GM21390 (cell line): ENCODE data around the gene RAD54L.

Source experiments
- ATAC-seq: cut with Tn5 transposase; IDR thresholded peaks from one replicate; pipeline ENCODE4 v1.9.1; 2021; ENCODE audit not compliant: unreplicated experiment

Gene RAD54L

GRCh38 chr1:46284597-46285564 is 37.3 kb downstream of the RAD54L start:
- ATAC-seq, result no peak

- ATAC-seq, result no peak
Observed at GRCh38 chr1:46285730-46286477, 38.3 kb downstream of the RAD54L start.

- no peak for ATAC-seq
Observed at GRCh38 chr1:46288485-46289133, 41.0 kb downstream of the RAD54L start.

GRCh38 chr1:46289134-46289494 is 41.6 kb downstream of the RAD54L start:
- ATAC-seq, result no peak

GRCh38 chr1:46289976-46290375 is 42.4 kb downstream of the RAD54L start:
- no peak for ATAC-seq

GRCh38 chr1:46295306-46295705 is 47.7 kb downstream of the RAD54L start:
- ATAC-seq, result no peak

- ATAC-seq, result no peak
Observed at GRCh38 chr1:46298387-46298786, 50.8 kb downstream of the RAD54L start.

- no peak for ATAC-seq
Observed at GRCh38 chr1:46300673-46301405, 53.3 kb downstream of the RAD54L start.

GRCh38 chr1:46301406-46301807 is 53.8 kb downstream of the RAD54L start:
- ATAC-seq, result no peak

- ATAC-seq, result peak; percentile 35
Observed at GRCh38 chr1:46301808-46302640, 54.5 kb downstream of the RAD54L start.

GRCh38 chr1:46302641-46303037 is 55.1 kb downstream of the RAD54L start:
- ATAC-seq, result peak; percentile 6

- peak; percentile 68 for ATAC-seq
Observed at GRCh38 chr1:46303038-46303871, 55.7 kb downstream of the RAD54L start, which contains the start of the genes LRRC41 and UQCRH. Gene LRRC41 (minus strand): TSS chr1:46303616. CDS start chr1:46303322, 294 bp downstream. Gene UQCRH (plus strand): TSS chr1:46303698. CDS start chr1:46303767, 69 bp downstream.

- no peak for ATAC-seq
Observed at GRCh38 chr1:46303872-46304326, 56.3 kb downstream of the RAD54L start.

GRCh38 chr1:46306159-46306530 is 58.6 kb downstream of the RAD54L start:
- ATAC-seq, result no peak

GRCh38 chr1:46309401-46310159 is 62.0 kb downstream of the RAD54L start:
- ATAC-seq, result no peak

- ATAC-seq, result no peak
Observed at GRCh38 chr1:46310321-46310720, 62.8 kb downstream of the RAD54L start.

GRCh38 chr1:46315669-46316403 is 68.3 kb downstream of the RAD54L start:
- ATAC-seq, result no peak
